ENCODE measurements around the gene ANKRD42.

ANKRD42 gene

DNA sequence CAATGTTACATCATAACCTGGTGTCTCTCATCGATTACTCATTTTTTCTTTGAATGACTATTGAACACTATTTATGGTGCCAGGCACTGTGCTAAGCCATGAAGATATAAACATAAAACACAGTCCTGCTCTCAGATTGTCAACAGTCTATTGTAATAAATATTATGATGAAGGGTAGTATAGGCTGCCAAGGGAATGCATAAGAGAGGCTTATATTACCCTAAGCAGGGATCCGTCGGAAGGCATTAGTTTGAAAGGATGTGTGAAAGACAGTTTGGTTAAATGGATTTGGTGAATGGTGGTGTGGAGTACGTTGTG, 99.9 kb downstream of the ANKRD42 start:
- no peak for DNase-seq

GRCh38 chr11:83294208-83294607, 100.7 kb downstream of the ANKRD42 start:
- DNase-seq: no peak
